ENCODE measurements around the gene ZNF813.
A peak's percentile ranks its signal among the peaks of the same experiment; 100 is the strongest.
"Not testable (repeated sequence)": the region's sequence is repeated elsewhere in the genome, so short reads cannot be mapped to it uniquely, and the experiment has no call there.

The ZNF813 gene

GRCh38 chr19:53485046-53486004 lies 17.8 kb downstream of the ZNF813 start (continued):
- TF ChIP-seq ZBTB21 (tag by site-specific recombination; IDR thresholded peaks at IDR 0.05) (no peak), SALL2 (tag by site-specific recombination; IDR thresholded peaks at IDR 0.05; ENCODE audit: borderline replicate concordance) (no peak), ZNF544 (tag by site-specific recombination; IDR thresholded peaks at IDR 0.05) (no peak), ZEB2 (tag by site-specific recombination; IDR thresholded peaks at IDR 0.05) (no peak), ZNF248 (tag by site-specific recombination; IDR thresholded peaks at IDR 0.05) (no peak), ZNF48 (tag by site-specific recombination; IDR thresholded peaks at IDR 0.05) (no peak), ZNF292 (tag by site-specific recombination; IDR thresholded peaks at IDR 0.05; ENCODE audit: borderline replicate concordance, low read depth) (no peak), ZNF426 (tag by site-specific recombination; IDR thresholded peaks at IDR 0.05) (no peak), ZNF280C (tag by site-specific recombination; IDR thresholded peaks at IDR 0.05) (no peak), ZNF362 (tag by site-specific recombination; IDR thresholded peaks at IDR 0.05) (no peak), ZNF266 (tag by site-specific recombination; IDR thresholded peaks at IDR 0.05; ENCODE audit: low read depth) (no peak), ZNF555 (tag by site-specific recombination; conservative IDR thresholded peaks at IDR 0.05) (no peak)

GRCh38 chr19:53492153-53492552 lies 24.6 kb downstream of the ZNF813 start:
- H3K9me3 ChIP-seq (ENCODE audit: control insufficient read depth, insufficient read depth, low read depth, low read length) = no peaks in the 10 kb centered on the region
- no peaks in the 10 kb centered on the region for H3K4me1 ChIP-seq (ENCODE audit: control insufficient read depth, insufficient read depth, low read length)
- CTCF ChIA-PET = no interaction called here
- H3K27ac ChIP-seq (ENCODE audit: extremely low read depth, low read depth, low read length) = no peak overlapping the region
- TF ChIP-seq ZNF2 (tag by site-specific recombination; IDR thresholded peaks at IDR 0.05) (no peak), ZNF362 (tag by site-specific recombination; IDR thresholded peaks at IDR 0.05) (no peak), PRDM10 (tag by site-specific recombination; IDR thresholded peaks at IDR 0.05) (no peak), SETDB1 (IDR thresholded peaks at IDR 0.05; ENCODE audit: insufficient read length, low read length) (peak; percentile 58), RBAK (tag by site-specific recombination; IDR thresholded peaks at IDR 0.05) (no peak), ZNF239 (tag by site-specific recombination; IDR thresholded peaks at IDR 0.05) (no peak), REPIN1 (tag by site-specific recombination; IDR thresholded peaks at IDR 0.05; ENCODE audit: low read depth) (no peak)
- POLR2A ChIA-PET = no interaction called here
- H3K36me3 ChIP-seq (ENCODE audit: control insufficient read depth in 2 of 2, insufficient read depth in 1 of 2, low read length in 2 of 2) = peaks cover 4 to 56% of the 10 kb centered on the region in 2 experiments; a peak in 2 of 3 replicates
- no peak overlapping the region for H3K4me3 ChIP-seq (ENCODE audit: low read depth, low read length)

- H3K27ac ChIP-seq (ENCODE audit: extremely low read depth, low read depth, low read length); H3K9me3 ChIP-seq (ENCODE audit: control insufficient read depth, insufficient read depth, low read depth, low read length); H3K4me1 ChIP-seq (ENCODE audit: control insufficient read depth, insufficient read depth, low read length); H3K36me3 ChIP-seq (ENCODE audit: control insufficient read depth in 2 of 2, insufficient read depth in 1 of 2, low read length in 2 of 2); CTCF ChIA-PET; POLR2A ChIA-PET; H3K4me3 ChIP-seq (ENCODE audit: low read depth, low read length): not testable (repeated sequence)
Measured at GRCh38 chr19:53497311-53498023, 29.9 kb downstream of the ZNF813 start.

- H3K4me3 ChIP-seq (ENCODE audit: low read depth, low read length); H3K36me3 ChIP-seq (ENCODE audit: control insufficient read depth in 2 of 2, insufficient read depth in 1 of 2, low read length in 2 of 2); POLR2A ChIA-PET; H3K27ac ChIP-seq (ENCODE audit: extremely low read depth, low read depth, low read length); CTCF ChIA-PET; H3K9me3 ChIP-seq (ENCODE audit: control insufficient read depth, insufficient read depth, low read depth, low read length); H3K4me1 ChIP-seq (ENCODE audit: control insufficient read depth, insufficient read depth, low read length): not testable (repeated sequence)
Measured at GRCh38 chr19:53498024-53498395, 30.5 kb downstream of the ZNF813 start.

Data from HEK293 (cell line).